ENCODE data around the gene UIMC1. TPM values are rescaled to one million over a fixed set of nuclear protein-coding genes. Genes with fewer than 3 reads are reported as not detected.

The UIMC1 gene
- total and polyA plus RNA-seq, 2 donors from 2014 or later = 16.2 to 37.9 TPM

- no peak for FAIRE-seq
Observed at GRCh38 chr5:176906796-176907195, 99.8 kb downstream of the UIMC1 start.

DNA sequence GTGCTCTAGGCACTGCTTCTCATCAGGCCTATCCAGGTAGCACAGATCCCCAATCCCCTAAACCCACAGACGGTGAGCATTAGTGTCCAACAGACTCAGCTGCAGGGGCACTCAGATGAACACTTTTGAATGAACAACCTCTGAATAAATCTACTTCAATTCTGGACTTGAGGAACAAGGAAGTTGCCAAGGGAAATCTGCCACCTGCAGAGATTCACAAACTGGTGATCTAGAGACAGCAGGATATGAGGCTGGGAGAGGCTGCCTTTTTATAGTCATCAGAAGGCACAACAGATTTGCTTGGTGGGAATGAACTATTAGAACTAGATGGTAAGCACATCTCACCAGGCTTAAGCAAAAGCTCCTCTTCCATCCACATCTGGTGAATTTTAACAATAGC lies 100.5 kb downstream of the UIMC1 start:
- Histone ChIP-seq H3K4me3 (ENCODE audit: low read length in 3 of 3) (no peak overlapping the region), H3K27ac (ENCODE audit: low read depth in 2 of 2, low read length in 2 of 2) (no peak overlapping the region), H3K4me1 (ENCODE audit: control insufficient read depth in 2 of 3, insufficient read depth in 2 of 3, low read depth in 1 of 3, low read length in 3 of 3) (no peaks in the 10 kb centered on the region), H3K36me3 (ENCODE audit: control insufficient read depth in 2 of 3, insufficient read depth in 3 of 3, low read length in 3 of 3) (peaks cover 14 to 40% (median 37%) of the 10 kb centered on the region in 3 donors), H3K27me3 (ENCODE audit: control insufficient read depth, insufficient read depth, low read length) (no peaks in the 10 kb centered on the region), H3K9ac (ENCODE audit: low read length in 3 of 3) (no peak overlapping the region), H3K9me3 (ENCODE audit: control insufficient read depth in 2 of 3, insufficient read depth in 1 of 3, low read length in 3 of 3) (no peaks in the 10 kb centered on the region)
- DNase-seq = no peak
- no peak for FAIRE-seq
- TF ChIP-seq, protein P1, sequence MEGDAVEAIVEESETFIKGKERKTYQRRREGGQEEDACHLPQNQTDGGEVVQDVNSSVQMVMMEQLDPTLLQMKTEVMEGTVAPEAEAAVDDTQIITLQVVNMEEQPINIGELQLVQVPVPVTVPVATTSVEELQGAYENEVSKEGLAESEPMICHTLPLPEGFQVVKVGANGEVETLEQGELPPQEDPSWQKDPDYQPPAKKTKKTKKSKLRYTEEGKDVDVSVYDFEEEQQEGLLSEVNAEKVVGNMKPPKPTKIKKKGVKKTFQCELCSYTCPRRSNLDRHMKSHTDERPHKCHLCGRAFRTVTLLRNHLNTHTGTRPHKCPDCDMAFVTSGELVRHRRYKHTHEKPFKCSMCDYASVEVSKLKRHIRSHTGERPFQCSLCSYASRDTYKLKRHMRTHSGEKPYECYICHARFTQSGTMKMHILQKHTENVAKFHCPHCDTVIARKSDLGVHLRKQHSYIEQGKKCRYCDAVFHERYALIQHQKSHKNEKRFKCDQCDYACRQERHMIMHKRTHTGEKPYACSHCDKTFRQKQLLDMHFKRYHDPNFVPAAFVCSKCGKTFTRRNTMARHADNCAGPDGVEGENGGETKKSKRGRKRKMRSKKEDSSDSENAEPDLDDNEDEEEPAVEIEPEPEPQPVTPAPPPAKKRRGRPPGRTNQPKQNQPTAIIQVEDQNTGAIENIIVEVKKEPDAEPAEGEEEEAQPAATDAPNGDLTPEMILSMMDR (IDR thresholded peaks at IDR 0.05; ENCODE audit: borderline replicate concordance, extremely low read depth, insufficient read depth) = no peak
- intact Hi-C loops (cut with DNase I) = no loop called here

More at GRCh38 chr5:176906796-176907195, 99.8 kb downstream of the UIMC1 start:
- no peaks in the 10 kb centered on the region for H3K27me3 ChIP-seq (ENCODE audit: control insufficient read depth, insufficient read depth, low read length)
- H3K4me1 ChIP-seq (ENCODE audit: control insufficient read depth in 2 of 3, insufficient read depth in 2 of 3, low read depth in 1 of 3, low read length in 3 of 3) = no peaks in the 10 kb centered on the region
- TF ChIP-seq, protein P1 (IDR thresholded peaks at IDR 0.05; ENCODE audit: borderline replicate concordance, extremely low read depth, insufficient read depth) = no peak
- no peak for DNase-seq
- intact Hi-C loops (cut with DNase I) = no loop called here
- H3K9ac ChIP-seq (ENCODE audit: low read length in 3 of 3) = no peak overlapping the region
- H3K27ac ChIP-seq (ENCODE audit: low read depth in 2 of 2, low read length in 2 of 2) = no peak overlapping the region
- H3K36me3 ChIP-seq (ENCODE audit: control insufficient read depth in 2 of 3, insufficient read depth in 3 of 3, low read length in 3 of 3) = peaks cover 14 to 44% (median 37%) of the 10 kb centered on the region in 3 donors
- no peaks in the 10 kb centered on the region for H3K9me3 ChIP-seq (ENCODE audit: control insufficient read depth in 2 of 3, insufficient read depth in 1 of 3, low read length in 3 of 3)
- H3K4me3 ChIP-seq (ENCODE audit: low read length in 3 of 3) = no peak overlapping the region

DNA sequence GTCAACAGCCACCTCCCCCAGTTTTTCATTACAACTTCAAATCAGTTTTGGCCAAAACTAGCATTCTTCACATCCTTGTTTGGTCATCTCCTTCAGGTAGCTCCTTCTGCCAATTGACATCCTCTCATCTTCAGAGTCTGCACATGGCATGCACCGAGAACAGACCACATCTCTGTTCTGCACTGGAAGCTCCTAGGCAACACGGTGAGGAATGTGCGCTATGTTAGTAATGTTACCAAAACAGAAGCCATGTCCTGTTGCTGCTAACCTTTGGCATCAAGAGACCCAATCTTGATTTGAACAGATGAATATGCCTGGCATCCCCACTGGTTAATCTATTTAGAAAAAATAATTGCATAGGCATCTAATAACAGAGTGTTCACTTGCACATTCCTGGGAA lies 102.3 kb downstream of the UIMC1 start:
- TF ChIP-seq, protein P1 (IDR thresholded peaks at IDR 0.05; ENCODE audit: borderline replicate concordance, extremely low read depth, insufficient read depth) = no peak
- intact Hi-C loops (cut with DNase I) = no loop called here
- no peaks in the 10 kb centered on the region for H3K27me3 ChIP-seq (ENCODE audit: control insufficient read depth, insufficient read depth, low read length)
- H3K4me1 ChIP-seq (ENCODE audit: control insufficient read depth in 2 of 3, insufficient read depth in 2 of 3, low read depth in 1 of 3, low read length in 3 of 3) = peaks cover 0 to 2% (median 0%) of the 10 kb centered on the region in 3 donors
- no peak overlapping the region for H3K27ac ChIP-seq (ENCODE audit: low read depth in 2 of 2, low read length in 2 of 2)
- no peaks in the 10 kb centered on the region for H3K9me3 ChIP-seq (ENCODE audit: control insufficient read depth in 2 of 3, insufficient read depth in 1 of 3, low read length in 3 of 3)
- DNase-seq (no peak), FAIRE-seq (no peak)
- H3K36me3 ChIP-seq (ENCODE audit: control insufficient read depth in 2 of 3, insufficient read depth in 3 of 3, low read length in 3 of 3) = peaks cover 14 to 40% (median 37%) of the 10 kb centered on the region in 3 donors
- no peak overlapping the region for H3K9ac ChIP-seq (ENCODE audit: low read length in 3 of 3)
- no peak overlapping the region for H3K4me3 ChIP-seq (ENCODE audit: low read length in 3 of 3)
